SK-N-SH (cell line): ENCODE data around the gene MPZL1. TPM values are rescaled to one million over a fixed set of nuclear protein-coding genes. Genes with fewer than 3 reads are reported as not detected.

Experiments
- CTCF ChIA-PET: fragments of 300-600, 350-600 bp; formaldehyde crosslinking; extraction: SDS; loops from one replicate; lab custom pipeline; 2021; lab: Yijun Ruan, JAX
- POLR2A ChIA-PET: fragments of 350-600 bp; sonication (Branson Sonifier 250); formaldehyde crosslinking; extraction: SDS; loops from one replicate; lab custom pipeline; 2020; ENCODE audit warnings: antibody characterized with exemption, inconsistent platforms; lab: Yijun Ruan, JAX
- DNase-seq: peaks from one replicate; pipeline ENCODE4 v3.0.0; 2012
- H2AFZ ChIP-seq: fragments of 200-600 bp; sonication (generic); 2 replicates; pipeline ENCODE4 v1.8.1; 2016; ENCODE audit warnings: antibody characterized with exemption, mild to moderate bottlenecking, low read depth
- H3F3A ChIP-seq: fragments of 200-600 bp; sonication (generic); replicated peaks from 2 replicates; pipeline ENCODE3; 2016; ENCODE audit warnings: antibody characterized with exemption, mild to moderate bottlenecking; ENCODE audit not compliant: insufficient read depth
- H3K27ac ChIP-seq, 2 experiments: fragments of 200-500 bp in 1 of 2; fragments of 200-600 bp in 1 of 2; sonication (Bioruptor generic) in 1 of 2; sonication (generic), shearing (Covaris generic) in 1 of 2; 2 replicates each; pipeline versions ENCODE4 v1.5.1 to v1.6.1; 2014 to 2016; ENCODE audit warnings: low read depth in 2 of 2, inconsistent platforms in 1 of 2, low read length in 1 of 2, mild to moderate bottlenecking in 1 of 2, mixed read lengths in 1 of 2
- H3K27me3 ChIP-seq: fragments of 200-600 bp; sonication (generic), shearing (Covaris generic); 2 replicates; pipeline ENCODE4 v1.6.1; 2016; ENCODE audit warnings: mixed run types; ENCODE audit not compliant: insufficient read depth
- H3K36me3 ChIP-seq, 2 experiments: fragments of 200-500 bp in 1 of 2; fragments of 200-600 bp in 1 of 2; sonication (Bioruptor generic) in 1 of 2; sonication (generic) in 1 of 2; replicated peaks in 1 of 2; 2 replicates each; pipeline versions ENCODE3 to v1.5.1; 2014 to 2016; ENCODE audit warnings: low read length in 1 of 2, mild to moderate bottlenecking in 1 of 2; ENCODE audit not compliant: insufficient read depth in 2 of 2, control insufficient read depth in 1 of 2
- H3K4me1 ChIP-seq, 2 experiments: fragments of 200-500 bp in 1 of 2; fragments of 200-600 bp in 1 of 2; sonication (Bioruptor generic) in 1 of 2; sonication (generic), shearing (Covaris generic) in 1 of 2; 2 replicates each; pipeline versions ENCODE4 v1.5.1 to v1.6.1; 2014 to 2016; ENCODE audit warnings: low read depth in 1 of 2, low read length in 1 of 2, mixed run types in 1 of 2; ENCODE audit not compliant: insufficient read depth in 2 of 2, control insufficient read depth in 1 of 2
- H3K4me2 ChIP-seq: fragments of 200-600 bp; sonication (generic), shearing (Covaris generic); 2 replicates; pipeline ENCODE4 v1.6.1; 2017; ENCODE audit warnings: mixed run types
- H3K4me3 ChIP-seq, 2 experiments: fragments of 200-500 bp in 1 of 2; fragments of 200-600 bp in 1 of 2; sonication (Bioruptor generic) in 1 of 2; sonication (generic), shearing (Covaris generic) in 1 of 2; 2 replicates each; pipeline versions ENCODE4 v1.5.1 to v1.8.1; 2014 to 2016; ENCODE audit warnings: low read depth in 2 of 2, inconsistent platforms in 1 of 2, low read length in 1 of 2, mild to moderate bottlenecking in 1 of 2, mixed read lengths in 1 of 2, moderate library complexity in 1 of 2
- H3K79me2 ChIP-seq: fragments of 200-600 bp; sonication (generic); 2 replicates; pipeline ENCODE4 v1.8.1; 2017; ENCODE audit warnings: mild to moderate bottlenecking; ENCODE audit not compliant: insufficient read depth
- H3K9ac ChIP-seq: fragments of 200-600 bp; sonication (generic); 2 replicates; pipeline ENCODE4 v1.6.1; 2017; ENCODE audit warnings: mixed run types
- H3K9me2 ChIP-seq: fragments of 200-600 bp; sonication (generic); 2 replicates; pipeline ENCODE4 v1.6.1; 2017; ENCODE audit warnings: mixed run types
- H3K9me3 ChIP-seq: fragments of 200-600 bp; sonication (generic); 2 replicates; pipeline ENCODE4 v1.6.1; 2017; ENCODE audit warnings: mixed run types, mild to moderate bottlenecking, moderate library complexity
- H4K20me1 ChIP-seq: fragments of 200-600 bp; sonication (generic); 2 replicates; pipeline ENCODE4 v1.6.1; 2017; ENCODE audit warnings: mild to moderate bottlenecking, mixed run types; ENCODE audit not compliant: insufficient read depth
- ELF1 ChIP-seq: IDR thresholded peaks from 2 replicates; pipeline ENCODE4 v1.4.0; 2012
- EP300 ChIP-seq, 2 experiments: IDR thresholded peaks; 2 replicates each; pipeline versions ENCODE4 v1.4.0 to v1.6.1; 2012; ENCODE audit warnings: borderline replicate concordance in 1 of 2, low read depth in 1 of 2, low read length in 1 of 2
- EZH2phosphoT487 ChIP-seq: fragments of 200-600 bp; sonication (generic); IDR thresholded peaks from 2 replicates; pipeline ENCODE4 v1.6.1; 2017; ENCODE audit warnings: low read depth, mixed run types, mild to moderate bottlenecking, antibody characterized with exemption, moderate library complexity, borderline replicate concordance
- FOSL2 ChIP-seq: IDR thresholded peaks from 2 replicates; pipeline ENCODE4 v1.4.0; 2012; ENCODE audit warnings: low read depth, mild to moderate bottlenecking, moderate library complexity, borderline replicate concordance
- GABPA ChIP-seq: IDR thresholded peaks from 2 replicates; pipeline ENCODE4 v1.4.0; 2012; ENCODE audit warnings: low read depth, mild to moderate bottlenecking
- GATA2 ChIP-seq: sonication (generic); formaldehyde crosslinking; IDR thresholded peaks from 2 replicates; pipeline ENCODE4 v1.5.0; 2020; ENCODE audit warnings: mild to moderate bottlenecking, missing genetic modification reagents
- MEF2A ChIP-seq: IDR thresholded peaks from 2 replicates; pipeline ENCODE4 v1.4.0; 2012; ENCODE audit warnings: low read depth, borderline replicate concordance
- MXI1 ChIP-seq: IDR thresholded peaks from 2 replicates; pipeline ENCODE4 v1.6.1; 2012; ENCODE audit warnings: mild to moderate bottlenecking, low read depth, low read length, improper control_type of control experiment
- NFIC ChIP-seq: IDR thresholded peaks from 2 replicates; pipeline ENCODE4 v1.4.0; 2012; ENCODE audit warnings: borderline replicate concordance
- NRF1 ChIP-seq: IDR thresholded peaks from 2 replicates; pipeline ENCODE4 v1.6.1; 2012; ENCODE audit warnings: low read depth, mild to moderate bottlenecking, low read length
- POLR2AphosphoS5 ChIP-seq: IDR thresholded peaks from 2 replicates; pipeline ENCODE4 v1.6.1; 2012; ENCODE audit warnings: low read depth, low read length
- RCOR1 ChIP-seq: fragments of 150-350 bp; IDR thresholded peaks from 2 replicates; pipeline ENCODE4 v1.6.1; 2017; ENCODE audit warnings: antibody characterized with exemption, low read length
- RXRA ChIP-seq: IDR thresholded peaks from 2 replicates; pipeline ENCODE4 v1.4.0; 2012; ENCODE audit warnings: low read depth, mild to moderate bottlenecking, borderline replicate concordance
- SMC3 ChIP-seq: IDR thresholded peaks from 2 replicates; pipeline ENCODE4 v1.6.1; 2012; ENCODE audit warnings: low read depth, low read length, improper control_type of control experiment
- TAF1 ChIP-seq: IDR thresholded peaks from 2 replicates; pipeline ENCODE4 v1.6.1; 2012; ENCODE audit warnings: low read depth, mild to moderate bottlenecking, low read length, moderate library complexity, borderline replicate concordance
- TEAD4 ChIP-seq: IDR thresholded peaks from 2 replicates; pipeline ENCODE4 v1.4.0; 2012; ENCODE audit warnings: mild to moderate bottlenecking, borderline replicate concordance; ENCODE audit not compliant: insufficient read depth
- YY1 ChIP-seq: IDR thresholded peaks from 2 replicates; pipeline ENCODE4 v1.4.0; 2012; ENCODE audit warnings: low read depth, mild to moderate bottlenecking
- WGBS: methylation state at CpG from one replicate; pipeline ENCODE4 v1.1.6; 2017; ENCODE audit warnings: low lambda C conversion rate; 5-methylcytosine and 5-hydroxymethylcytosine counted together
- polyA plus RNA-seq, 3 experiments: library from polyadenylated mRNA; depleted of rRNA; stranded (reverse); fragments of >200 nt; gene quantifications; 2 replicates each; pipeline ENCODE4 v1.2.3, GENCODE V29; 2012
- TF ChIP-seq, protein P1 (sequence below): fragments of 150-350 bp; IDR thresholded peaks from 2 replicates; pipeline ENCODE4 v1.6.1; 2016; ENCODE audit warnings: mild to moderate bottlenecking, low read depth, low read length
- TF ChIP-seq, protein P2 (sequence below): IDR thresholded peaks from 2 replicates; pipeline ENCODE4 v1.6.1; 2012; ENCODE audit warnings: mild to moderate bottlenecking, low read depth, low read length, moderate library complexity
- TF ChIP-seq, protein P3 (sequence below): IDR thresholded peaks from 2 replicates; pipeline ENCODE4 v1.4.0; 2012; ENCODE audit warnings: low read depth

MPZL1 gene
- polyA plus RNA-seq, 1 of the 3 experiments (the other 2 are of a cell fraction) = 27.3 TPM

DNA sequence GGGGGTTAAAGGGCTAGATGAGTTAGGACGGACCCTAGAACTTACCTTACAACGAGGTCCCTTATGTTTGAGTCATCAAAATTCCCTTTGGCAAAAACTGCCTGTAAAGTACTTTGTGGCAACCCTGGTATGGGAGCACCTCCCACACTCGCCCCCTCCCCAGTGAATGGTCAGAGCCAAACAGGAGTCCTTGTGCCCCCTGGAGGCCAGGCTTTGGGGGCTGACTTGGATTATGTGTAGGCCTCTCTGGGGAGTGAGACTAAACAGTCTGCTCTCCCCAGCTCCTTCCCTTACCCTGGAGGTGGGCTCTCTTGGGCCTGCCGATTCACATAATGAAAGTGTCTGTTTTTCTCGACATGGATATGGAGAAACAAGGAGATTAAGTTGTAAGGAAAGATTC is 110.9 kb downstream of the MPZL1 start:
- Histone ChIP-seq H3K27ac (no peak overlapping the region), H3K4me3 (no peak overlapping the region), H4K20me1 (no peaks in the 10 kb centered on the region), H3K9me2 (no peaks in the 10 kb centered on the region), H3K27me3 (no peaks in the 10 kb centered on the region), H2AFZ (no peak overlapping the region), H3K4me1 (no peaks in the 10 kb centered on the region), H3K9ac (no peak overlapping the region), H3K9me3 (no peaks in the 10 kb centered on the region), H3F3A (no peaks in the 10 kb centered on the region), H3K4me2 (no peak overlapping the region), H3K36me3 (no peaks in the 10 kb centered on the region), H3K79me2 (no peaks in the 10 kb centered on the region)
- DNase-seq = no peak
- POLR2A ChIA-PET = no interaction called here
- WGBS = 86% methylated on average over 5 of the region's 5 CpGs
- CTCF ChIA-PET = no interaction called here
- TF ChIP-seq GATA2 (CRISPR knock-in tag) (no peak), EP300 (IDR thresholded peaks at IDR 0.05; ENCODE audit: borderline replicate concordance in 1 of 2, low read depth in 1 of 2, low read length in 1 of 2) (no peak), FOSL2 (no peak), TAF1 (no peak), MXI1 (no peak), NRF1 (no peak), EZH2phosphoT487 (no peak), SMC3 (no peak), RXRA (no peak), POLR2AphosphoS5 (no peak), NFIC (no peak), GABPA (no peak), RCOR1 (no peak), TEAD4 (no peak), ELF1 (no peak), YY1 (no peak), MEF2A (no peak)
- TF ChIP-seq, protein P1, sequence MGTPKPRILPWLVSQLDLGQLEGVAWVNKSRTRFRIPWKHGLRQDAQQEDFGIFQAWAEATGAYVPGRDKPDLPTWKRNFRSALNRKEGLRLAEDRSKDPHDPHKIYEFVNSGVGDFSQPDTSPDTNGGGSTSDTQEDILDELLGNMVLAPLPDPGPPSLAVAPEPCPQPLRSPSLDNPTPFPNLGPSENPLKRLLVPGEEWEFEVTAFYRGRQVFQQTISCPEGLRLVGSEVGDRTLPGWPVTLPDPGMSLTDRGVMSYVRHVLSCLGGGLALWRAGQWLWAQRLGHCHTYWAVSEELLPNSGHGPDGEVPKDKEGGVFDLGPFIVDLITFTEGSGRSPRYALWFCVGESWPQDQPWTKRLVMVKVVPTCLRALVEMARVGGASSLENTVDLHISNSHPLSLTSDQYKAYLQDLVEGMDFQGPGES = no peak
- TF ChIP-seq, protein P2, sequence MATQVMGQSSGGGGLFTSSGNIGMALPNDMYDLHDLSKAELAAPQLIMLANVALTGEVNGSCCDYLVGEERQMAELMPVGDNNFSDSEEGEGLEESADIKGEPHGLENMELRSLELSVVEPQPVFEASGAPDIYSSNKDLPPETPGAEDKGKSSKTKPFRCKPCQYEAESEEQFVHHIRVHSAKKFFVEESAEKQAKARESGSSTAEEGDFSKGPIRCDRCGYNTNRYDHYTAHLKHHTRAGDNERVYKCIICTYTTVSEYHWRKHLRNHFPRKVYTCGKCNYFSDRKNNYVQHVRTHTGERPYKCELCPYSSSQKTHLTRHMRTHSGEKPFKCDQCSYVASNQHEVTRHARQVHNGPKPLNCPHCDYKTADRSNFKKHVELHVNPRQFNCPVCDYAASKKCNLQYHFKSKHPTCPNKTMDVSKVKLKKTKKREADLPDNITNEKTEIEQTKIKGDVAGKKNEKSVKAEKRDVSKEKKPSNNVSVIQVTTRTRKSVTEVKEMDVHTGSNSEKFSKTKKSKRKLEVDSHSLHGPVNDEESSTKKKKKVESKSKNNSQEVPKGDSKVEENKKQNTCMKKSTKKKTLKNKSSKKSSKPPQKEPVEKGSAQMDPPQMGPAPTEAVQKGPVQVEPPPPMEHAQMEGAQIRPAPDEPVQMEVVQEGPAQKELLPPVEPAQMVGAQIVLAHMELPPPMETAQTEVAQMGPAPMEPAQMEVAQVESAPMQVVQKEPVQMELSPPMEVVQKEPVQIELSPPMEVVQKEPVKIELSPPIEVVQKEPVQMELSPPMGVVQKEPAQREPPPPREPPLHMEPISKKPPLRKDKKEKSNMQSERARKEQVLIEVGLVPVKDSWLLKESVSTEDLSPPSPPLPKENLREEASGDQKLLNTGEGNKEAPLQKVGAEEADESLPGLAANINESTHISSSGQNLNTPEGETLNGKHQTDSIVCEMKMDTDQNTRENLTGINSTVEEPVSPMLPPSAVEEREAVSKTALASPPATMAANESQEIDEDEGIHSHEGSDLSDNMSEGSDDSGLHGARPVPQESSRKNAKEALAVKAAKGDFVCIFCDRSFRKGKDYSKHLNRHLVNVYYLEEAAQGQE = no peak
- TF ChIP-seq, protein P3, sequence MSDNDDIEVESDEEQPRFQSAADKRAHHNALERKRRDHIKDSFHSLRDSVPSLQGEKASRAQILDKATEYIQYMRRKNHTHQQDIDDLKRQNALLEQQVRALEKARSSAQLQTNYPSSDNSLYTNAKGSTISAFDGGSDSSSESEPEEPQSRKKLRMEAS = no peak
